SK-N-SH treated with all-trans-retinoic acid at 6 μM for 48 hours (cell line): ENCODE results near the gene PIK3R1.

Source experiments
- ATAC-seq: fragments of 200-7000 bp; cut with Tn5 transposase; 3 replicates; pipeline ENCODE4 v1.9.1; 2020; ENCODE audit warnings: mild to moderate bottlenecking, moderate library complexity
- BACH2 ChIP-seq: fragments of 250-450 bp; sonication (Bioruptor Pico); IDR thresholded peaks from 2 replicates; pipeline ENCODE4 v1.9.0; 2021; ENCODE audit warnings: mild to moderate bottlenecking, borderline replicate concordance
- CSDC2 ChIP-seq: fragments of 250-450 bp; sonication (Bioruptor Pico); IDR thresholded peaks from 2 replicates; pipeline ENCODE4 v1.5.0; 2020; ENCODE audit warnings: mild to moderate bottlenecking, moderate library complexity
- ESRRG ChIP-seq: fragments of 250-450 bp; sonication (Bioruptor Pico); IDR thresholded peaks from 2 replicates; pipeline ENCODE4 v1.6.1; 2021; ENCODE audit warnings: mild to moderate bottlenecking
- GLIS3 ChIP-seq: fragments of 250-450 bp; sonication (Bioruptor Pico); IDR thresholded peaks from 2 replicates; pipeline ENCODE4 v1.5.0; 2020; ENCODE audit warnings: mild to moderate bottlenecking, moderate library complexity
- ISL1 ChIP-seq: fragments of 250-450 bp; sonication (Bioruptor Pico); IDR thresholded peaks from 2 replicates; pipeline ENCODE4 v2.1.2; 2022; ENCODE audit warnings: mild to moderate bottlenecking, moderate library complexity
- PATZ1 ChIP-seq: fragments of 250-450 bp; sonication (Bioruptor Pico); IDR thresholded peaks from 2 replicates; pipeline ENCODE4 v1.8.0; 2020; ENCODE audit warnings: mild to moderate bottlenecking, moderate library complexity, borderline replicate concordance
- RARB ChIP-seq: fragments of 250-450 bp; sonication (Bioruptor Pico); IDR thresholded peaks from 2 replicates; pipeline ENCODE4 v1.8.0; 2021; ENCODE audit warnings: mild to moderate bottlenecking, moderate library complexity
- SNAI2 ChIP-seq: fragments of 250-450 bp; sonication (Bioruptor Pico); IDR thresholded peaks from 2 replicates; pipeline ENCODE4 v1.5.0; 2020; ENCODE audit warnings: mild to moderate bottlenecking, moderate library complexity
- ZC3H10 ChIP-seq: fragments of 250-450 bp; sonication (Bioruptor Pico); IDR thresholded peaks from 2 replicates; pipeline ENCODE4 v1.5.1; 2021; ENCODE audit warnings: mild to moderate bottlenecking, moderate library complexity
- ZFP3 ChIP-seq: fragments of 250-450 bp; sonication (Bioruptor Pico); IDR thresholded peaks from 2 replicates; pipeline ENCODE4 v1.5.0; 2020; ENCODE audit warnings: mild to moderate bottlenecking, moderate library complexity
- ZNF70 ChIP-seq: fragments of 450-650 bp; formaldehyde crosslinking; IDR thresholded peaks from 2 replicates; pipeline ENCODE4 v1.5.0; 2020; ENCODE audit warnings: mild to moderate bottlenecking, moderate library complexity
- ZNF8 ChIP-seq: fragments of 450-650 bp; formaldehyde crosslinking; IDR thresholded peaks from 2 replicates; pipeline ENCODE4 v1.5.0; 2020; ENCODE audit warnings: mild to moderate bottlenecking, moderate library complexity
- TF ChIP-seq, protein P1 (sequence below): fragments of 250-450 bp; sonication (Bioruptor Pico); IDR thresholded peaks from 2 replicates; pipeline ENCODE4 v1.5.0; 2020; ENCODE audit warnings: mild to moderate bottlenecking, moderate library complexity
- TF ChIP-seq, protein P2 (sequence below): fragments of 250-450 bp; sonication (Bioruptor Pico); IDR thresholded peaks from 2 replicates; pipeline ENCODE4 v1.8.0; 2021; ENCODE audit warnings: low read depth, mild to moderate bottlenecking, moderate library complexity, borderline replicate concordance

Gene PIK3R1

GRCh38 chr5:68215208-68215897 lies at the start of gene PIK3R1:
Gene PIK3R1 (plus strand): TSS chr5:68215756. CDS start chr5:68226676, 10,920 bp downstream.
- TF ChIP-seq, protein P1, sequence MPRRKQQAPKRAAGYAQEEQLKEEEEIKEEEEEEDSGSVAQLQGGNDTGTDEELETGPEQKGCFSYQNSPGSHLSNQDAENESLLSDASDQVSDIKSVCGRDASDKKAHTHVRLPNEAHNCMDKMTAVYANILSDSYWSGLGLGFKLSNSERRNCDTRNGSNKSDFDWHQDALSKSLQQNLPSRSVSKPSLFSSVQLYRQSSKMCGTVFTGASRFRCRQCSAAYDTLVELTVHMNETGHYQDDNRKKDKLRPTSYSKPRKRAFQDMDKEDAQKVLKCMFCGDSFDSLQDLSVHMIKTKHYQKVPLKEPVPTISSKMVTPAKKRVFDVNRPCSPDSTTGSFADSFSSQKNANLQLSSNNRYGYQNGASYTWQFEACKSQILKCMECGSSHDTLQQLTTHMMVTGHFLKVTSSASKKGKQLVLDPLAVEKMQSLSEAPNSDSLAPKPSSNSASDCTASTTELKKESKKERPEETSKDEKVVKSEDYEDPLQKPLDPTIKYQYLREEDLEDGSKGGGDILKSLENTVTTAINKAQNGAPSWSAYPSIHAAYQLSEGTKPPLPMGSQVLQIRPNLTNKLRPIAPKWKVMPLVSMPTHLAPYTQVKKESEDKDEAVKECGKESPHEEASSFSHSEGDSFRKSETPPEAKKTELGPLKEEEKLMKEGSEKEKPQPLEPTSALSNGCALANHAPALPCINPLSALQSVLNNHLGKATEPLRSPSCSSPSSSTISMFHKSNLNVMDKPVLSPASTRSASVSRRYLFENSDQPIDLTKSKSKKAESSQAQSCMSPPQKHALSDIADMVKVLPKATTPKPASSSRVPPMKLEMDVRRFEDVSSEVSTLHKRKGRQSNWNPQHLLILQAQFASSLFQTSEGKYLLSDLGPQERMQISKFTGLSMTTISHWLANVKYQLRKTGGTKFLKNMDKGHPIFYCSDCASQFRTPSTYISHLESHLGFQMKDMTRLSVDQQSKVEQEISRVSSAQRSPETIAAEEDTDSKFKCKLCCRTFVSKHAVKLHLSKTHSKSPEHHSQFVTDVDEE (CRISPR knock-in tag): peak; percentile 63
- TF ChIP-seq CSDC2 (CRISPR knock-in tag) (peak; percentile 55; the same call in 1 of the 2 replicates), BACH2 (CRISPR knock-in tag) (0 out of 2 replicates have a peak, but pooled peaks have one; percentile 14), ESRRG (CRISPR knock-in tag) (no peak), ZFP3 (peak; percentile 98)
- peak; percentile 88 for ATAC-seq

- no peak for ATAC-seq
- TF ChIP-seq ZFP3 (no peak), ZC3H10 (CRISPR knock-in tag) (no peak), ESRRG (CRISPR knock-in tag) (no peak), SNAI2 (no peak), ISL1 (CRISPR knock-in tag) (no peak), GLIS3 (no peak), PATZ1 (CRISPR knock-in tag) (no peak), BACH2 (CRISPR knock-in tag) (no peak), CSDC2 (CRISPR knock-in tag) (no peak), RARB (CRISPR knock-in tag) (no peak)
- TF ChIP-seq, protein P2, sequence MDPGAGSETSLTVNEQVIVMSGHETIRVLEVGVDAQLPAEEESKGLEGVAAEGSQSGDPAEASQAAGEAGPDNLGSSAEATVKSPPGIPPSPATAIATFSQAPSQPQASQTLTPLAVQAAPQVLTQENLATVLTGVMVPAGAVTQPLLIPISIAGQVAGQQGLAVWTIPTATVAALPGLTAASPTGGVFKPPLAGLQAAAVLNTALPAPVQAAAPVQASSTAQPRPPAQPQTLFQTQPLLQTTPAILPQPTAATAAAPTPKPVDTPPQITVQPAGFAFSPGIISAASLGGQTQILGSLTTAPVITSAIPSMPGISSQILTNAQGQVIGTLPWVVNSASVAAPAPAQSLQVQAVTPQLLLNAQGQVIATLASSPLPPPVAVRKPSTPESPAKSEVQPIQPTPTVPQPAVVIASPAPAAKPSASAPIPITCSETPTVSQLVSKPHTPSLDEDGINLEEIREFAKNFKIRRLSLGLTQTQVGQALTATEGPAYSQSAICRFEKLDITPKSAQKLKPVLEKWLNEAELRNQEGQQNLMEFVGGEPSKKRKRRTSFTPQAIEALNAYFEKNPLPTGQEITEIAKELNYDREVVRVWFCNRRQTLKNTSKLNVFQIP (CRISPR knock-in tag): no peak
- TF ChIP-seq, protein P1 (CRISPR knock-in tag): no peak
Measured at GRCh38 chr5:68167195-68167651, 48.3 kb upstream of the PIK3R1 start.

DNA sequence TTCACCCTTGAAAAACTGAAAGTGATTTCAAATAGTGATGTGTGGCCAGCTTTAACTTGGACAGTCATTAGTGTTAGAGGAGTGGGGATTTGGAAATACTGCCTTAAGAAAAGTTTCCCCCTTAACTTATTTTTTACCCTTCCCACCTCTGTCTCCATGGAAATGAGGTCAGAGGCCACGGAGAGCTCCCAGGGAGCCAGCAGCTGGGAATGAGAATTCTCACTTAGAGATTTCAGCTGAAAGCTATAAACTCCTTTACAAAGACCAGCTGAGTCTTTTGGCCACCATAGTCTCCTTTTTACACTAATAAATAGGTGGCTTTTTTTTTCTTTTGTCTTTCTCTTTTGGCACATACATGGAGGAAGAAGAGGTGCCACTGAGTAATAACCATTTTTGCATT lies 45.7 kb upstream of the PIK3R1 start:
- no peak for ATAC-seq
- TF ChIP-seq ZNF70 (no peak), ZNF8 (CRISPR knock-in tag) (no peak)
- TF ChIP-seq, protein P1 (CRISPR knock-in tag): no peak
